ENCODE results near the gene OR4X2. TPM values are rescaled to one million over a fixed set of nuclear protein-coding genes. Genes with fewer than 3 reads are reported as not detected.

OR4X2 gene, protein sequence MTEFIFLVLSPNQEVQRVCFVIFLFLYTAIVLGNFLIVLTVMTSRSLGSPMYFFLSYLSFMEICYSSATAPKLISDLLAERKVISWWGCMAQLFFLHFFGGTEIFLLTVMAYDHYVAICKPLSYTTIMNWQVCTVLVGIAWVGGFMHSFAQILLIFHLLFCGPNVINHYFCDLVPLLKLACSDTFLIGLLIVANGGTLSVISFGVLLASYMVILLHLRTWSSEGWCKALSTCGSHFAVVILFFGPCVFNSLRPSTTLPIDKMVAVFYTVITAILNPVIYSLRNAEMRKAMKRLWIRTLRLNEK
- not detected in 2 replicates for total RNA-seq (2014; rRNA removed; shearing (Covaris generic))

DNA sequence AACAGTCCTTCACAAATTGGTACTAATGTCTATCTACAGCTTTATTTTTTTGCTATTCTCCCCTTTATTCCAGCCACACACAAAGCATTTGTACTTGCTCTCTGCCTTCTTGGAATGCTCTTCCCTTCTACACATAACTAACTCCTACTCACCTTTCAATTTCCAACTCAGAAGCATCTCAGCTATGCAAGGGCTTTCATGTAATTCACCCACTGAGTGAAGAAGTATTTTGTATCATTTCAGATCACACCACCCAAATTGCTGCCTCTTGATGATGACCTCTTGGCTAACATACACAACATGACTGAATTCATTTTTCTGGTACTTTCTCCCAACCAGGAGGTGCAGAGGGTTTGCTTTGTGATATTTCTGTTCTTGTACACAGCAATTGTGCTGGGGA lies at the start of gene OR4X2:
Gene OR4X2, plus strand, starts transcription at position 301 of the 400 bp plus-strand sequence. Its CDS starts 0 bp downstream, at position 301.

DNA sequence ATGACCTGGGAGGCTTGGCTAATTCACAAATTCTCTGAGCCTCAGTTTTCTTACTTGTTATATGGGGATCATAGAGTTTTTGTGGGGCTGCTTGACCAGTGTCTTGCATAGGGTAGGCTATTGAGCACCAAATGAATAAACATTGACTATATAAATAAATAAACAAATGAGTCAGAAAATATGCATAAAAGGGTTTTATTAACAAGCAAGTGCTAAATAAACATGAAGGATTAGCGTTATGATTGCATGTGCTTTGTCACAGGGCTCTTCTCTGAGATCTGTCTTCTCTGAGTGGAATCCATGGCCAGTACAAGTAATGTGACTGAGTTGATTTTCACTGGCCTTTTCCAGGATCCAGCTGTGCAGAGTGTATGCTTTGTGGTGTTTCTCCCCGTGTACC lies 28.4 kb upstream of the OR4X2 start, which contains the start of gene OR4B1:
Gene OR4B1, plus strand, starts transcription at position 301 of the 400 bp plus-strand sequence. Its CDS starts 0 bp downstream, at position 301.

DNA sequence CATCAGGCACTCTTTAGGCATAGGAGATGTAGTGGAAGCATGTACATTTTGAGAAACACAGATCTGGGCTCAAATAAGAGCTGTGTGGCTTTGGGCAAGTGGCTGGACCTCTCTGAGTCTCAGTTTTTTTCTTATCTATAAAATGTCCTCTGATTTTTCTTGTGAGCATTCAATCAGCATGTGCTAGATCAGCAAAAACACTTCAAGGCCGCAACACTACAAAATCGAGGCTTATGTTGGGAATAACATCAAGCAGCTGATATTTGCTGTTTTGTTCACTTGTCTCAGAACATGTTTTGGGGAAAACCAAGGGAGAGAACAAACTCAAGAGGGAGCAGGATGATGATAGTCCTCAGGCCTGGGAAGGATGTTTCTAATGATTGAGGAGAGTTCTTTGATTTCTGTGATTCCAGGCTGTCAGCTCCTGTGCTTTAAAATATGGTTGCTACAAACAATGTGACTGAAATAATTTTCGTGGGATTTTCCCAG lies 18.6 kb downstream of the OR4X2 start, which contains the start of gene OR4X1:
Gene OR4X1, plus strand, starts transcription at position 439 of the 489 bp plus-strand sequence. Its CDS starts 0 bp downstream, at position 439.

Other genes with a start within 250 kb of the OR4X2 start
- gene OR4B1, start 28.3 kb upstream of the OR4X2 start, total RNA-seq (2014; rRNA removed; shearing (Covaris generic)) = not detected in 2 replicates
- gene OR4X1, start 18.8 kb downstream of the OR4X2 start, total RNA-seq (2014; rRNA removed; shearing (Covaris generic)) = not detected in 2 replicates
- not detected in 2 replicates for gene OR4S1, start 61.1 kb downstream of the OR4X2 start, total RNA-seq (2014; rRNA removed; shearing (Covaris generic))
- gene OR4C3, start 79.8 kb downstream of the OR4X2 start, total RNA-seq (2014; rRNA removed; shearing (Covaris generic)) = not detected in 2 replicates
- gene OR4C5, start 121.4 kb downstream of the OR4X2 start, total RNA-seq (2014; rRNA removed; shearing (Covaris generic)) = not detected in 2 replicates
- gene OR4A47, start 243.7 kb downstream of the OR4X2 start, total RNA-seq (2014; rRNA removed; shearing (Covaris generic)) = not detected in 2 replicates

Measured in A375 (cell line).